ENCODE measurements around the gene ARPC4. TPM values are rescaled to one million over a fixed set of nuclear protein-coding genes. Genes with fewer than 3 reads are reported as not detected.

ARPC4 gene
- total and polyA plus RNA-seq, 10 of the 15 experiments (the other 5 are each of a cell fraction or from before 2014, with no cell fraction given) = 42.0 to 354 (median 268) TPM

GRCh38 chr3:9793161-9793781, 389 bp downstream of the ARPC4 start (continued):
- TF ChIP-seq HSF1 (IDR thresholded peaks at IDR 0.05; ENCODE audit: low read depth, low read length) (no peak), EED (IDR thresholded peaks at IDR 0.05; ENCODE audit: low read depth) (no peak), REST (IDR thresholded peaks at IDR 0.05; ENCODE audit: low read depth, low read length) (no peak), SMAD5 (IDR thresholded peaks at IDR 0.05; ENCODE audit: low read depth) (peak; percentile 12; the same call in 1 of the 2 replicates), NFYB (IDR thresholded peaks at IDR 0.05; ENCODE audit: insufficient read depth, low read depth, low read length) (0 out of 2 replicates have a peak, but pooled peaks have one; percentile 41), RCOR1 (conservative IDR thresholded peaks at IDR 0.05; ENCODE audit: low read depth, low read length) (no peak), TARDBP (IDR thresholded peaks at IDR 0.05; ENCODE audit: borderline replicate concordance) (no peak), E2F4 (IDR thresholded peaks at IDR 0.05; ENCODE audit: low read depth, low read length) (no peak), CBX5 (IDR thresholded peaks at IDR 0.05; ENCODE audit: low read depth) (no peak)
